ENCODE data around the gene CDK5RAP3.

CDK5RAP3 gene

GRCh38 chr17:47950448-47950847 lies 20.5 kb upstream of the CDK5RAP3 start:
- Histone ChIP-seq H3K9me3 (replicated peaks; ENCODE audit: low read length) (no peaks in the 10 kb centered on the region), H3K36me3 (ENCODE audit: insufficient read depth, low read length) (peaks cover 17% of the 10 kb centered on the region), H3K27me3 (ENCODE audit: control insufficient read depth, insufficient read depth, low read length) (no peaks in the 10 kb centered on the region), H3K9ac (ENCODE audit: low read depth, low read length) (no peak overlapping the region), H3K4me3 (ENCODE audit: low read length) (no peak overlapping the region), H3K4me1 (ENCODE audit: control insufficient read depth, insufficient read depth, low read length) (peaks cover 15% of the 10 kb centered on the region), H3K4me2 (ENCODE audit: low read length) (no peak overlapping the region)

GRCh38 chr17:47952171-47953021 lies 18.5 kb upstream of the CDK5RAP3 start:
- Histone ChIP-seq H3K4me2 (ENCODE audit: low read length) (no peak overlapping the region), H3K27me3 (ENCODE audit: control insufficient read depth, insufficient read depth, low read length) (peaks cover under 1% of the 10 kb centered on the region), H3K9ac (ENCODE audit: low read depth, low read length) (no peak overlapping the region), H3K4me3 (ENCODE audit: low read length) (no peak overlapping the region), H3K36me3 (ENCODE audit: insufficient read depth, low read length) (peaks cover 5% of the 10 kb centered on the region), H3K9me3 (replicated peaks; ENCODE audit: low read length) (no peaks in the 10 kb centered on the region), H3K4me1 (ENCODE audit: control insufficient read depth, insufficient read depth, low read length) (peaks cover 13% of the 10 kb centered on the region)

GRCh38 chr17:47953909-47954308 lies 17.0 kb upstream of the CDK5RAP3 start:
- peaks cover 8% of the 10 kb centered on the region for H3K4me1 ChIP-seq (ENCODE audit: control insufficient read depth, insufficient read depth, low read length)
- no peak overlapping the region for H3K4me3 ChIP-seq (ENCODE audit: low read length)
- H3K27me3 ChIP-seq (ENCODE audit: control insufficient read depth, insufficient read depth, low read length), result peaks cover 16% of the 10 kb centered on the region
- H3K9ac ChIP-seq (ENCODE audit: low read depth, low read length), result no peak overlapping the region
- H3K4me2 ChIP-seq (ENCODE audit: low read length), result no peak overlapping the region
- no peaks in the 10 kb centered on the region for H3K9me3 ChIP-seq (replicated peaks; ENCODE audit: low read length)
- H3K36me3 ChIP-seq (ENCODE audit: insufficient read depth, low read length), result no peaks in the 10 kb centered on the region

- H3K4me1 ChIP-seq (ENCODE audit: control insufficient read depth, insufficient read depth, low read length), result no peaks in the 10 kb centered on the region
- H3K4me2 ChIP-seq (ENCODE audit: low read length), result no peak overlapping the region
- H3K27me3 ChIP-seq (ENCODE audit: control insufficient read depth, insufficient read depth, low read length), result peaks cover 22% of the 10 kb centered on the region
- H3K9ac ChIP-seq (ENCODE audit: low read depth, low read length), result no peak overlapping the region
- H3K9me3 ChIP-seq (replicated peaks; ENCODE audit: low read length), result no peaks in the 10 kb centered on the region
- no peaks in the 10 kb centered on the region for H3K36me3 ChIP-seq (ENCODE audit: insufficient read depth, low read length)
- H3K4me3 ChIP-seq (ENCODE audit: low read length), result no peak overlapping the region
These were observed 15.1 kb upstream of the CDK5RAP3 start for GRCh38 chr17:47955497-47956461.

GRCh38 chr17:47956791-47957590 lies 13.9 kb upstream of the CDK5RAP3 start:
- no peaks in the 10 kb centered on the region for H3K9me3 ChIP-seq (replicated peaks; ENCODE audit: low read length)
- peaks cover 32% of the 10 kb centered on the region for H3K27me3 ChIP-seq (ENCODE audit: control insufficient read depth, insufficient read depth, low read length)
- no peak overlapping the region for H3K4me3 ChIP-seq (ENCODE audit: low read length)
- H3K4me2 ChIP-seq (ENCODE audit: low read length), result no peak overlapping the region
- H3K9ac ChIP-seq (ENCODE audit: low read depth, low read length), result no peak overlapping the region
- no peaks in the 10 kb centered on the region for H3K36me3 ChIP-seq (ENCODE audit: insufficient read depth, low read length)
- no peaks in the 10 kb centered on the region for H3K4me1 ChIP-seq (ENCODE audit: control insufficient read depth, insufficient read depth, low read length)

- H3K9ac ChIP-seq (ENCODE audit: low read depth, low read length), result no peak within 1 kb of the TSS
- H3K4me3 ChIP-seq (ENCODE audit: low read length), result no peak within 1 kb of the TSS
- H3K27me3 ChIP-seq (ENCODE audit: control insufficient read depth, insufficient read depth, low read length), result peaks cover 32% of the 10 kb centered on the region
- no peaks in the 10 kb centered on the region for H3K4me1 ChIP-seq (ENCODE audit: control insufficient read depth, insufficient read depth, low read length)
- H3K4me2 ChIP-seq (ENCODE audit: low read length), result no peak within 1 kb of the TSS
- H3K36me3 ChIP-seq (ENCODE audit: insufficient read depth, low read length), result no peaks in the 10 kb centered on the region
- no peaks in the 10 kb centered on the region for H3K9me3 ChIP-seq (replicated peaks; ENCODE audit: low read length)
These were observed 13.1 kb upstream of the CDK5RAP3 start, which contains the start of gene PRR15L for GRCh38 chr17:47957591-47958490. TSS of gene PRR15L (minus strand) at chr17:47957883. CDS start at chr17:47953234, 4,649 bp downstream.

GRCh38 chr17:47959825-47960655 lies 10.9 kb upstream of the CDK5RAP3 start:
- H3K36me3 ChIP-seq (ENCODE audit: insufficient read depth, low read length), result no peaks in the 10 kb centered on the region
- no peaks in the 10 kb centered on the region for H3K4me1 ChIP-seq (ENCODE audit: control insufficient read depth, insufficient read depth, low read length)
- H3K4me3 ChIP-seq (ENCODE audit: low read length), result no peak overlapping the region
- H3K27me3 ChIP-seq (ENCODE audit: control insufficient read depth, insufficient read depth, low read length), result peaks cover 32% of the 10 kb centered on the region
- H3K4me2 ChIP-seq (ENCODE audit: low read length), result no peak overlapping the region
- H3K9me3 ChIP-seq (replicated peaks; ENCODE audit: low read length), result no peaks in the 10 kb centered on the region
- no peak overlapping the region for H3K9ac ChIP-seq (ENCODE audit: low read depth, low read length)

- no peak overlapping the region for H3K9ac ChIP-seq (ENCODE audit: low read depth, low read length)
- no peaks in the 10 kb centered on the region for H3K9me3 ChIP-seq (replicated peaks; ENCODE audit: low read length)
- H3K4me2 ChIP-seq (ENCODE audit: low read length), result no peak overlapping the region
- H3K4me3 ChIP-seq (ENCODE audit: low read length), result no peak overlapping the region
- H3K27me3 ChIP-seq (ENCODE audit: control insufficient read depth, insufficient read depth, low read length), result peaks cover 32% of the 10 kb centered on the region
- H3K36me3 ChIP-seq (ENCODE audit: insufficient read depth, low read length), result no peaks in the 10 kb centered on the region
- no peaks in the 10 kb centered on the region for H3K4me1 ChIP-seq (ENCODE audit: control insufficient read depth, insufficient read depth, low read length)
These were observed 9.5 kb upstream of the CDK5RAP3 start for GRCh38 chr17:47961406-47961805.

GRCh38 chr17:47962901-47963300 lies 8.0 kb upstream of the CDK5RAP3 start:
- H3K4me1 ChIP-seq (ENCODE audit: control insufficient read depth, insufficient read depth, low read length), result peaks cover 7% of the 10 kb centered on the region
- H3K27me3 ChIP-seq (ENCODE audit: control insufficient read depth, insufficient read depth, low read length), result peaks cover 26% of the 10 kb centered on the region
- H3K36me3 ChIP-seq (ENCODE audit: insufficient read depth, low read length), result no peaks in the 10 kb centered on the region

GRCh38 chr17:47964856-47965255 lies 6.1 kb upstream of the CDK5RAP3 start:
- no peak overlapping the region for H3K4me2 ChIP-seq (ENCODE audit: low read length)
- H3K4me3 ChIP-seq (ENCODE audit: low read length), result no peak overlapping the region
- H3K27me3 ChIP-seq (ENCODE audit: control insufficient read depth, insufficient read depth, low read length), result peaks cover 15% of the 10 kb centered on the region
- no peaks in the 10 kb centered on the region for H3K9me3 ChIP-seq (replicated peaks; ENCODE audit: low read length)
- peaks cover 12% of the 10 kb centered on the region for H3K4me1 ChIP-seq (ENCODE audit: control insufficient read depth, insufficient read depth, low read length)
- no peaks in the 10 kb centered on the region for H3K36me3 ChIP-seq (ENCODE audit: insufficient read depth, low read length)
- no peak overlapping the region for H3K9ac ChIP-seq (ENCODE audit: low read depth, low read length)

More at GRCh38 chr17:47962901-47963300, 8.0 kb upstream of the CDK5RAP3 start:
- Histone ChIP-seq H3K9me3 (replicated peaks; ENCODE audit: low read length) (no peaks in the 10 kb centered on the region), H3K4me2 (ENCODE audit: low read length) (no peak overlapping the region), H3K4me3 (ENCODE audit: low read length) (no peak overlapping the region), H3K9ac (ENCODE audit: low read depth, low read length) (no peak overlapping the region)

Measured in skeletal muscle satellite cell (primary cell).